Sigmoid colon (tissue), 7 donors: Measurements from ENCODE around the gene MBOAT1. TPM values are rescaled to one million over a fixed set of nuclear protein-coding genes. Genes with fewer than 3 reads are reported as not detected.

Experiments
- DNase-seq: peaks from one replicate; pipeline ENCODE4 v3.0.0-alpha.2; 2019
- H3K27ac ChIP-seq, 4 donors: fragments of 200-600 bp; sonication (generic); one replicate each; pipeline ENCODE4 v1.5.1; 2016 to 2019; ENCODE audit warnings: mild to moderate bottlenecking in 1 of 4
- H3K27me3 ChIP-seq, 3 donors: fragments of 200-600 bp; sonication (generic); one replicate each; pipeline ENCODE4 v1.5.1; 2019; ENCODE audit warnings: mild to moderate bottlenecking in 1 of 3
- H3K36me3 ChIP-seq, 4 donors: fragments of 200-600 bp; sonication (generic); one replicate each; pipeline ENCODE4 v1.5.1; 2016 to 2019
- H3K4me1 ChIP-seq, 4 donors: fragments of 200-600 bp; sonication (generic); one replicate each; pipeline ENCODE4 v1.5.1; 2017 to 2019
- H3K4me3 ChIP-seq, 4 donors: fragments of 200-600 bp; sonication (generic); one replicate each; pipeline ENCODE4 v1.5.1; 2017 to 2019; ENCODE audit warnings: mild to moderate bottlenecking in 2 of 4, moderate library complexity in 1 of 4
- H3K9me3 ChIP-seq, 4 donors: fragments of 200-600 bp in 3 of 4; sonication (generic) in 3 of 4; one replicate each; pipeline versions ENCODE4 v1.5.1 to v1.6.1; 2013 to 2019
- CTCF ChIP-seq, 4 experiments: fragments of 450-650 bp in 3 of 4; fragments of 200-600 bp in 1 of 4; IDR thresholded peaks; one replicate each; pipeline ENCODE4 v1.5.1; 2016 to 2019; ENCODE audit warnings: antibody characterized with exemption in 4 of 4, mild to moderate bottlenecking in 3 of 4, moderate library complexity in 2 of 4
- EP300 ChIP-seq, 4 donors: sonication (generic); formaldehyde crosslinking; IDR thresholded peaks; one replicate each; pipeline ENCODE4 v1.6.1; 2017; ENCODE audit warnings: antibody characterized with exemption in 4 of 4
- POLR2A ChIP-seq, 2 donors: fragments of 450-650 bp; IDR thresholded peaks; one replicate each; pipeline ENCODE4 v1.6.1; 2016; ENCODE audit warnings: antibody characterized with exemption in 2 of 2, mild to moderate bottlenecking in 2 of 2, moderate library complexity in 2 of 2
- POLR2AphosphoS5 ChIP-seq, 4 donors: sonication (generic); formaldehyde crosslinking; IDR thresholded peaks; one replicate each; pipeline ENCODE4 v1.6.1; 2017; ENCODE audit warnings: antibody characterized with exemption in 4 of 4
- WGBS, 2 donors: extraction: QIAGEN DNeasy Blood & Tissue Kit; methylation state at CpG; one replicate each; pipeline ENCODE4 v1.1.7; 2013; 5-methylcytosine and 5-hydroxymethylcytosine counted together
- intact Hi-C: fragments of 100-400 bp; cut with DNase I; formaldehyde crosslinking; loops from one replicate; pipeline ENCODE4 v1.15.1; 2023
- polyA plus RNA-seq, 3 donors: library from polyadenylated mRNA; stranded (reverse); fragments of 200-250 nt; gene quantifications; one replicate each; pipeline ENCODE4 v1.2.3, GENCODE V29; 2013
- total RNA-seq, 4 donors: library from RNA; depleted of rRNA; stranded (reverse); fragments of >200 nt; gene quantifications; one replicate each; pipeline ENCODE4 v1.1.0, GENCODE V29; 2016
- donor health status: healthy with polysubstance abuse.
- donor health status: Bipolar disorder and iron deficiency.
- donor health status: healthy.

The MBOAT1 gene
- total and polyA plus RNA-seq, 7 donors = 2.4 to 16.6 (median 10.7) TPM

- intact Hi-C loops = no loop called here
- Histone ChIP-seq H3K27me3 (no peaks in the 10 kb centered on the region), H3K4me3 (no peak overlapping the region), H3K9me3 (no peaks in the 10 kb centered on the region), H3K36me3 (no peaks in the 10 kb centered on the region), H3K27ac (no peak overlapping the region), H3K4me1 (peaks cover 0 to 31% (median 15%) of the 10 kb centered on the region in 4 donors)
- no peak for DNase-seq
- WGBS, 2 donors = 89 to 91% methylated on average over 4 of the region's 4 CpGs
- TF ChIP-seq CTCF (IDR thresholded peaks at IDR 0.05) (no peak), POLR2A (IDR thresholded peaks at IDR 0.05) (no peak), POLR2AphosphoS5 (IDR thresholded peaks at IDR 0.05) (no peak), EP300 (IDR thresholded peaks at IDR 0.05) (no peak)
Measured at GRCh38 chr6:20170455-20171148, 41.7 kb downstream of the MBOAT1 start.

GRCh38 chr6:20169786-20170185 is 42.5 kb downstream of the MBOAT1 start:
- DNase-seq = no peak
- 88 to 94% methylated on average over 2 of the region's 2 CpGs for WGBS, 2 donors
- no peak overlapping the region for H3K4me3 ChIP-seq
- no peak for TF ChIP-seq EP300 (IDR thresholded peaks at IDR 0.05)
- no peak for TF ChIP-seq POLR2A (IDR thresholded peaks at IDR 0.05)
- TF ChIP-seq CTCF (IDR thresholded peaks at IDR 0.05) = no peak
- TF ChIP-seq POLR2AphosphoS5 (IDR thresholded peaks at IDR 0.05) = no peak
- H3K9me3 ChIP-seq = no peaks in the 10 kb centered on the region
- H3K27me3 ChIP-seq = no peaks in the 10 kb centered on the region
- H3K4me1 ChIP-seq = peaks cover 0 to 31% (median 15%) of the 10 kb centered on the region in 4 donors
- peak overlapping the region in 3 of 4 donors; percentile 25 to 67 (median 46) for H3K27ac ChIP-seq
- intact Hi-C loops = no loop called here
- H3K36me3 ChIP-seq = no peaks in the 10 kb centered on the region

- intact Hi-C loops = no loop called here
- Histone ChIP-seq H3K27ac (peak overlapping the region in 3 of 4 donors; percentile 25 to 67 (median 46)), H3K4me3 (no peak overlapping the region), H3K36me3 (no peaks in the 10 kb centered on the region), H3K27me3 (no peaks in the 10 kb centered on the region), H3K4me1 (peaks cover 0 to 26% (median 15%) of the 10 kb centered on the region in 4 donors), H3K9me3 (no peaks in the 10 kb centered on the region)
- TF ChIP-seq CTCF (IDR thresholded peaks at IDR 0.05) (no peak), POLR2AphosphoS5 (IDR thresholded peaks at IDR 0.05) (peak in 2 of 4 donors; percentile 16 to 20), EP300 (IDR thresholded peaks at IDR 0.05) (no peak), POLR2A (IDR thresholded peaks at IDR 0.05) (no peak)
- 79 to 83% methylated on average over 2 of the region's 2 CpGs for WGBS, 2 donors
- DNase-seq = no peak
Measured at GRCh38 chr6:20169119-20169557, 43.1 kb downstream of the MBOAT1 start.

GRCh38 chr6:20168690-20169089 is 43.6 kb downstream of the MBOAT1 start:
- Histone ChIP-seq H3K27ac (peak overlapping the region in 3 of 4 donors; percentile 25 to 67 (median 46)), H3K36me3 (no peaks in the 10 kb centered on the region), H3K4me1 (peaks cover 0 to 23% (median 15%) of the 10 kb centered on the region in 4 donors), H3K27me3 (no peaks in the 10 kb centered on the region), H3K9me3 (no peaks in the 10 kb centered on the region), H3K4me3 (no peak overlapping the region)
- intact Hi-C loops = no loop called here
- WGBS, 2 donors = 65 to 69% methylated on average over 2 of the region's 2 CpGs
- TF ChIP-seq POLR2A (IDR thresholded peaks at IDR 0.05) (no peak), EP300 (IDR thresholded peaks at IDR 0.05) (no peak), POLR2AphosphoS5 (IDR thresholded peaks at IDR 0.05) (no peak), CTCF (IDR thresholded peaks at IDR 0.05) (no peak)
- DNase-seq = no peak
